Endothelial cell of umbilical vein (primary cell): ENCODE measurements around the gene TCF7L2.

ENCODE experiments used
- CTCF ChIP-seq, 2 donors: IDR thresholded peaks; 1 replicate in 1 of 2; 2 replicates in 1 of 2; pipeline ENCODE4 v1.5.1; 2011; ENCODE audit warnings: low read length in 2 of 2, mild to moderate bottlenecking in 2 of 2, moderate library complexity in 2 of 2, control low read depth in 1 of 2, inconsistent platforms in 1 of 2, low read depth in 1 of 2; ENCODE audit not compliant: insufficient read depth in 1 of 2; ENCODE audit errors: extremely low read depth in 1 of 2
- POLR2A ChIP-seq: IDR thresholded peaks from 2 replicates; pipeline ENCODE4 v1.6.1; 2012; ENCODE audit warnings: low read depth, mild to moderate bottlenecking, control low read depth, low read length

- TF ChIP-seq CTCF (IDR thresholded peaks at IDR 0.05; ENCODE audit: extremely low read depth in 1 of 2, insufficient read depth in 1 of 2, low read depth in 1 of 2, low read length in 2 of 2) = no peak
- TF ChIP-seq POLR2A = no peak
Observed at GRCh38 chr10:113182154-113182553, 232.1 kb downstream of the TCF7L2 start.
